GM21360 (cell line): Measurements from ENCODE around the gene CDK9.
"Not testable (repeated sequence)": the region's sequence is repeated elsewhere in the genome, so short reads cannot be mapped to it uniquely, and the experiment has no call there.

ENCODE experiments used
- ATAC-seq: cut with Tn5 transposase; IDR thresholded peaks from one replicate; pipeline ENCODE4 v1.9.1; 2021; ENCODE audit warnings: mild to moderate bottlenecking, moderate library complexity; ENCODE audit not compliant: unreplicated experiment

The CDK9 gene

DNA sequence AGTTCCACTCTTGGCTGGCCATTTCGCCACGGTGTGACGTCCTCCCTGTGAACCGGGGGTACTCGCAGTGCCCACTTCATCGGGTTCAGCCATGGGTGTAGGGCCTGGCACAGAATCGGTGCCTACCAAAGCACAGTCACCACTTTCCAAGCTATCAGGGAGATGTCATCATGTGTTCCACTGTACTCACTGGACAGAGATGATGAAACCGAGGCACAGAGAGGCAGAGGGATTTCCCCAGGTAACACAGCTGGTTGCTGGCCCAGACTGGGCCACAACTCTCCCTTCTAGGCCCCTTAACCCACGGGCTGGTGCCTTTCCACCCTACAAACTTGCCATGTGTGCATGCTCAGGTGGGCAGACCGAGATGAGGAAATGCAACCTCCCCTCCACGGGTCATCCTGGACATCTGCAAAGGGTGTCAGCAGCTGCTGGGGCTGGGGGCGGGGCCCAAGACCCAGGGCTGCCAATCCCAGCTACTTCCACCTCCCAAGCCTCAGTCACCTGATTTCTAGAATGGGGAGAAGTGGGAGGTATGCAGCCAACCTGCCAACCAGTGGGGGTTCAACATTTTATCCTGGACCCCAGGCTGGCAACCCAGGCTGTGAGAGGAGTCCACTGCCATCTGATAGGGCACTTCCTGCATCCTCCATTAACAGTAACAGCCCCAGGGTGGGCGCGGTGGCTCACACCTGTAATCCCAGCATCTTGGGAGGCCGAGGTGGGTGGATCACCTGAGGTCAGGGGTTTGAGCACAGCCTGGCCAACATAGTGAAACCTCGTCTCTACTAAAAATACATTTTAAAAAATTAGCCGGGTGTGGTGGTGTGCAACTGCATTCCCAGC, 6.5 kb upstream of the CDK9 start:
- peak; percentile 34 for ATAC-seq

DNA sequence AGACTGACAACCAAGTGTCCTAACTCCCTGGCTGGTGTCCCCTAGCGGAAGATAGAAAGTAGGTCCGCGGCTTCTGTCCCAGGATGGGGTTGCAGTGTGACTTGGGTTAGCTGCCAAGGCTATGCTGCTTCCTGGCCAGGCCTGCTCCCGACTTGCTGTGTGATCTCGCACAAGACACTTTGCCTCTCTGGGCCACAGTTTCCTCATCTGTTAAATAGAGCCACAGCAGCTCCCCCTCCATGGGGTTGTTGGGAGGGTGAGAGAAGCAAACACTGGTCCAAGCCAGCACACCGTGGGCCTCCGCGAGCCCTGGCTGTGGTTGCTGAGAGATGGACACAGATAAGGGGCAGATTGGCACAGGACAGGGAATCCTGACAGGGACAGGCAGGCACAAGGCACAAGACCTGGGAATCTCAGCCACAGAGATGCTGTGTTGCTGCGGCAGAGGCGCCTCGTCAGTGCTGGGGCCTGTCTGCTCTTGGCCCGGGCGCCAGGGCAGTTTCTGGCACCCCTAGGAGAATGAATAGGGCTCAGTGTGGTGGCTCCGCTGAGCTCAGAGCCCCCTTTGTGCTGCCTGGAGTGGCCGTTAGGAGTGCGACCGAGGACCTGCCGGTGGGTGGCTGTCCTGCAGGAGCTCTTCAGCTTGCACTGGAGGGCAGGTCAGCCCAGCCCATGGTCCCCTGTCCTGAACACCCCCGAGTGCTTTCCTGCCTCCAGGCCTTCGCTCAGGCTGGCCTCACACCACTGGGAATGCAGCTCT, 5.5 kb upstream of the CDK9 start:
- no peak for ATAC-seq

DNA sequence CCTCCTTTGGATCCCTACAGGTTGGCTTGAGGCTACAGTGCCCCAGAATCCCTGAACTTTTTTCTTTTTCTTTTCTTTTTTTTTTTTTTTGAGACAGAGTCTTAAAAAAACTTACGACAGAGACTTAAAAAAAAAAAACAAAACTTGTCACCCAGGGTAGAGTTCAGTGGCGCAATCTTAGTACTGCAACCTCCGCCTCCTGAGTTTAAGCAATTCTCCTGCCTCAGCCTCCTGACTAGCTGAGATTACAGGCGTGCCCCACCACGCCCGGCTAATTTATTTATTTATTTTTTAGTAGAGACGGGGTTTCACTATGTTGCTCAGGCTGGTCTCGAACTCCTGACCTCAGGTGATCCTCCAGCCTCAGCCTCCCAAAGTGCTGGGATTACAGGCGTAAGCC, 4.9 kb upstream of the CDK9 start:
- not testable (repeated sequence) for ATAC-seq

DNA sequence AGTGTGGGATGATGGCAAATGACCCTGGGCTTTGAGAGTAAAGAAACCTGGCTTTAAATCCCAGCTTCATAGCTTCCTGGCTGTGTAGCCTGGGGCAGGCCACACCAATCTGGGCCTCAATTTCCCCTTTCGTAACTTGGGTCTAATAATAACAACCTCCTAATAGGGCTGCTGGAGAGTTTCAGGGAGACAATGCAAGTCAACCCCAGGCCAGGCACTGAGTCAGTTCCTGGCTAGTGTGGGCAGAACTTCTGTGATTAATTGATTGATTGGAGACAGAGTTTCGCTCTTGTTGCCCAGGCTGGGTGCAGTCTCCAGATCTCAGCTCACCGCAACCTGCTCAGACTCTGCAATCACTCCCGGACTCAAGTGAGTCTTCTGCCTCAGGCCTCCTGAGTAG, 4.0 kb upstream of the CDK9 start:
- ATAC-seq: no peak

DNA sequence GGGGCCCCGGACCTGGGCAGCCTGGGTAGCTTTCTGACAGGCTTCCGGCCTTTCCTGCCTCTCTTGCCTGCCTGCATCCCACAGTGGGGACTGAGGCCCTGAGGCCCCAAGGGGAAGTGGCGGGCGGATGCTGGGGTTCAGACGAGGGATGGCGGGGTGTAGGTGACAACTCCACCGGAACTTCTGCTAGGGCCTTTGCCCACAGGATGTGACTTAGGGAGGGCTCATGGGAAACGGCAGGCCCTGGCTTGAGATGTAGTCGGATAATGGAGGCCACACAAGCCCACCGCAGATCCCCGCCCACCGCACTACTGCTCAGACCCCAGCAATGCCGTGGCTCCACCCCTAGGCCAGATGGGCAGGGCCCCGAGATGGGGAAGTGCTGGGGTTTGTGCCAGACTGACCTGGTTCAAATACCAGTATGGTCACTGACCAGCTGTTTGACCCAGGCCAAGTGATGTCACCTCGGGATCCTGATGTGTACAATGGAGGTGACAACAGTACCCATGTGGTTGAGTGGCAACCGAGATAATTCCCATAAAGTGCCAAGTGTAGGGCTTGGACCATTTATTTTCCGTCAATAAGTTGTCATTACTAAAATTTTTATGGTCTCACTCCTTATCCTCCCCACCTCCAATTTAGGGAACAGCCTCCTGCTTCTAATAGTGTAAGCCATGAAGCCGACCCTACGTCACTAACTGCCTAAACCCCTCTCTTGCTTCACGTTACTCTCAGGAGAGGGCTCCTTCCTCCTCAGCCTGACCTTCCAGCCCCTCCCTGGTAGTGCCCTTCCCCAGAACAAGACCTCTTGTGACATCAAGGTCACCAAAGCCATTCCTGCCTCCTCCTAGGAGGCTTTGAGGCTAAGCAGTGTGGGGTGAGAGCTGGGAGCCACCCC, 2.5 kb upstream of the CDK9 start:
- ATAC-seq: no peak

DNA sequence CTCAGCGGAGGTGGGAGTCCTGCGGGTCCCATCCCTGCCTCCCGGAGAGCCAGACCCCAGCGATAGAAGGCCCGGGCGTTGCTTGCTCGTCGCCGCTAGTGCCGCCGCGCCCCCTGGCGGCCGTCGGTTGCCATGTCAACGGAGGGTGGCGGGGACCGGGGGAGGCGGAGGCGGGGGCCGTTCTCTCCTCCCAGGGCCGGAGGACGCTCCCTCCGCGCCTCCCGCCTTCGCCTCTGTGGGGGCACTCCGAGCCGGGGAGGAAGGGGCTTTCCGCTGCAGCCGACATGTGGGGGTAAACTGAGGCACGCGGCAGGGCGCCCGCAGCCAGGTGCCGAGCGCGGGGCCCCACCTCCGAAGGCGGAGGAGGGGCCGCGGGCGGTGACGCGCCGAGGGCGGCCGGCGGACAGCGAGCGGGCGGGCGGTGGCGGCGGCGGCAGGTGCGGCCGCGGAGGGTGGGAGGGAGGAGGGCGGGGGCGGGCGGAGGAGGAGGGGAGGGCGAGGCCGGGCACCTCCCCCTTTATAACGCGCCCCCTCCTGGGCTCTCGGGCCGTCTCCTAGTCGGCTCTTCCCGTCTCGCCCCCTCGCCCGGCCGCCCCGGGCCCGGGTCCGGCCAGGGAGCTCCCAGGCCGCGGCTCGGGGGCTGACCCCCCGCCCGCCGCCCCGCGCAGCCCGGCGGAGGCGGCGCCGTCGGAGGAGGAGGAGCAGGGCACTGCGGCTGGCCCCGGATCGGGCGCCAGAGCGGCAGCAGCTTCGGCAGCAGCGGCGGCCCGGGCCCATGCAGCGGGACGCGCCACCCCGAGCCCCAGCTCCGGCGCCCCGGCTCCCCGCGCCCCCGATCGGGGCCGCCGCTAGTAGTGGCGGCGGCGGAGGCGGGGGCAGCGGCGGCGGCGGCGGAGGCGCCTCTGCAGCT, 556 bp upstream of the CDK9 start:
- ATAC-seq: peak; percentile 43

DNA sequence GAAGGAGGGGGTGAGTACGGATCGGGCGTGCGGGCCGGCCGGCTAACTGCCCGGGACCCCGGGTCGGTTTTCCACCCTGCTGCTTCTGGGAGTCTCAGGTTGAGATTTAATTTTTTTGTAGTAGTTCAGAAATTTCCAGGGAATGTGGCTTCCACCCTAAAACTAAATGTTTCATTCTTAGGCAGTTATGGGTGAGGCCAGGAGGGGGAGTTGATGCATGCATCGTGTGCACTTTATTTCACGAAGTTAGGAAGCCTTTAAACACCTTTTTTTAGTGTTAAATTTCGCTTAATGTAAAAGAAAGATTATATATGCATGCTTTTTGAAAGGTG, 905 bp downstream of the CDK9 start:
- no peak for ATAC-seq

DNA sequence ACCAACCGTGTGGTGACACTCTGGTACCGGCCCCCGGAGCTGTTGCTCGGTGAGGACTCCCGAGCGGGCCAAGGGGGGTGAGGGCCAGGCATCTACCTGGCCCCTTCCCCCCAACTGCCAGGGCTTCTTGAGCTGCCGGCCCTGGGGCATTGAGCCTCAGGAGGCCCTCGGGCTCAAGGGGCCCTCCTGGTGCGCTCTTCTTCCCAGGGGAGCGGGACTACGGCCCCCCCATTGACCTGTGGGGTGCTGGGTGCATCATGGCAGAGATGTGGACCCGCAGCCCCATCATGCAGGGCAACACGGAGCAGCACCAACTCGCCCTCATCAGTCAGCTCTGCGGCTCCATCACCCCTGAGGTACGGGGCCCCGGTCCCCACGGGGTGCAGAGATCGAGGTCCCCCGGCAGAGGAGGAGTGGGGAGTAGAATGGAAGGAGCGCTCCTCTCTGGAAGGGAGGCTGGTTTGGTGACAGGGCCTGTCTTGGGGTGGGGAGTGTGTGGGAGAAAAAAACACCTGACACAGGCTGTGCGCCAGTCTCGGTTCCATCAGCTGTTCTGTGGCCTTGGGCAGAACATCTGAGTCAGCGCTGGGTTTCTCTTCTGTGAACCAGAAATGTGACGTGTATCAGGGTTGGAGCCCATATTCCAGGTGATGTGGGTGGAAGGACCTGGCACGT, 2.6 kb downstream of the CDK9 start:
- no peak for ATAC-seq

DNA sequence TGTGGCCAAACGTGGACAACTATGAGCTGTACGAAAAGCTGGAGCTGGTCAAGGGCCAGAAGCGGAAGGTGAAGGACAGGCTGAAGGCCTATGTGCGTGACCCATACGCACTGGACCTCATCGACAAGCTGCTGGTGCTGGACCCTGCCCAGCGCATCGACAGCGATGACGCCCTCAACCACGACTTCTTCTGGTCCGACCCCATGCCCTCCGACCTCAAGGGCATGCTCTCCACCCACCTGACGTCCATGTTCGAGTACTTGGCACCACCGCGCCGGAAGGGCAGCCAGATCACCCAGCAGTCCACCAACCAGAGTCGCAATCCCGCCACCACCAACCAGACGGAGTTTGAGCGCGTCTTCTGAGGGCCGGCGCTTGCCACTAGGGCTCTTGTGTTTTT, 3.3 kb downstream of the CDK9 start:
- ATAC-seq: no peak

DNA sequence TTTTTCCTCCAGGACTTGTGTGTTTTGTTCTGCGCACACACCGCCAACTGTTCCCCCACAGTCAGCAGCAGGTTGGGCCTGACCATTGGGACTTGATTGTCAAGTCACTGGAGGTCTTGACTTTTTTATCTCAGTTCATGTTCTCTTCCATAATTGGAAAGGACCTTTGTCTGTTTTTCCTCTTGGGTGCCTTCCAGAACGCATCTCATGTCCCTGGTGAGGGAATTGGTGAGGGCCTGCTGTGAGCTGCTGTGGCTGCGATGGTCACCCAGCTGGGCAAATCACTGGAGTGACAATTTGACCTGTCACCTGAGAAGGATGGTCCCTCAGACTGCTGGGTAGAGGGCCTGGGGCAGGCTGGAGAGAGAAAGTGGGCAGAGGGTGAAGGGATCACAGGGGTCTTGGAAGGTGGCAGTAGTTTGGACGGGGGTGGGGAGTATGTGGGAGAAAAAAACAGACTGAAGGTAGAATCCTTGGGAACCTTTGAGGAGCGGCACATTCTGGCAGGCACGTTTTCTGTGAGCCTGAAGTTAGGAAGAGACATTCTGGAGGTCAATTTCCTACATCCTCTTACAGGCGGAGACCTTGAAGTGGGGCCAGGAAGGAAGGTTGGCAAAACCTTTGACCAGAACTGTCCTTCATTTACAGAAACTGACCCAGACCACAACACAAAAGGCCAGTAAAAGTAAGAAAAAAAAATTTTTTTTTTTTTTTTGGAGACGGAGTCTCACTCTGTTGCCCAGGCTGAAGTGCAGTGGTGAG, 4.4 kb downstream of the CDK9 start:
- ATAC-seq: no peak

DNA sequence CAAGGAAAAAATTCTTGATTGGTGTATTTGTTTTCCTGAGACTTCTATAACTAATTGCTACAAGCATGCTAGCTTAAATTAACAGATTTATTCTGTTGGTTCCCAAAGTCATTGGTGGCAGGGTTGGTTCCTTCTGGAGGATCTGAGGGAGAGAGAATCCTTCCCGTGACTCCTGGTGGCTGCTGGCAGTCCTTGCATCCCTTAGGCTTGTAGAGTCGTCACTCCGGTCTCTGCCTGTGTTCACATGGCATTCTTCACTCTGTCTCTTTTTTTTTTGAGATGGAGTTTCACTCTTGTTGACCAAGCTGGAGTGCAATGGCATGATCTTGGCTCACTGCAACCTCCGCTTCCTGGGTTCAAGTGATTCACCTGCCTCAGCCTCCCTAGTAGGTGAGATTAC, 5.3 kb downstream of the CDK9 start:
- ATAC-seq: no peak

DNA sequence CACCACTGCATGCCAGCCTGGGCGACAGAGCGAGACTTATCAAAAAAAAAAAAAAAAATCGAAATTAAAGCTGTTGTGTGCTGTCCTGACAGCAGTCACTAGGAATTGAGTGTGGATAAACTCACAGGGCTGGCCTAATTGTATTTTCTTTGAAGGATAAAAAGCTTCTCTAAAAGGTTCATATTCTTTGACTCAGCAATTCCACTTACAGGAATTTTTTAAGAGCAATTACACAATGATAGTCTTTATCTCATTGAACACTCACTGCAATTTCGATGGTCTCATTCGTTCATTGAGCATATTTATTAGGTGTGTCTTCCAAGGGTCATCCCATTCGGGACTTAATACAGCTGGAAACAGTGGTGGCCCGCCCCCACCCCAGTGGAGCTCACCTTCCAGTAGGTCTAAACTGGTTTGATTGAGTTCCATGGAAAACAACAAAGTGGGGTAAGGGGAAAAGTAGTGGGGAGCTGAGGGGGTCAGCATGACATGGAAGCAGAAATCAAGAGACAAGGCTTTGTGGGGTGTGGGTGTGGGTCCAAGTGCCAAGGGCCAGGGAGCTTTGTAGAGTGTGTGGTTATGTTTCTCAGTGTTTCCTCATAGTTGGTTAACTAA, 6.7 kb downstream of the CDK9 start:
- ATAC-seq: no peak

DNA sequence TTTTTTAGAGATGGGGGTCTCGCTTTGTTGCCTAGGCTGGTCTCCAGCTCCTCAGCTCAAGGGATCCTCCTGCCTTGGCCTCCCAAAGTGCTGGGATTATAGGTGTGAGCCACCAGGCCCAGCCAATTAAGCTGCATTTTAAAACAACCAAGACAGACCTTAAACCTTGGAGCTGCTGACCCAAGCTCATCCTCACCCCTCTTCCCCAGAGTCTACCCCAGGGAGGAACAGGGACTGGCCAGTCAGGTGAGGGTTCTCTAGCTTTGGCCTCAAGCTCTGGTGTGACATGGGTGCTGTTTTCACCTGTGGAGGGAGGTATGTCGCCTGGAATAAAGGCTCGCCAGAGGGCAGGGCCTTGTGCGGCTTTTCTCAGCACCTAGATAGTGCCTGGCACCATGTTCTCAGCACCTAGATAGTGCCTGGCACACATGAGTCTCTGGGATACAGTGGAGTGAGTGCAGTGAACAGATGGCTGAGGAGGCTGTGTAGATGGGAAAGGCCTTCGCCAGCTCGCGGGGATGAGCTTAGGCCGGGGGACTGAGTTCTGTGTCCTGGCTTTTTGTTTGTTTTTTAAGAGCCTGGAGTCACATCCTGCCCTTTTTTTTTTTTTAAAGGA, 7.4 kb downstream of the CDK9 start:
- ATAC-seq: no peak

DNA sequence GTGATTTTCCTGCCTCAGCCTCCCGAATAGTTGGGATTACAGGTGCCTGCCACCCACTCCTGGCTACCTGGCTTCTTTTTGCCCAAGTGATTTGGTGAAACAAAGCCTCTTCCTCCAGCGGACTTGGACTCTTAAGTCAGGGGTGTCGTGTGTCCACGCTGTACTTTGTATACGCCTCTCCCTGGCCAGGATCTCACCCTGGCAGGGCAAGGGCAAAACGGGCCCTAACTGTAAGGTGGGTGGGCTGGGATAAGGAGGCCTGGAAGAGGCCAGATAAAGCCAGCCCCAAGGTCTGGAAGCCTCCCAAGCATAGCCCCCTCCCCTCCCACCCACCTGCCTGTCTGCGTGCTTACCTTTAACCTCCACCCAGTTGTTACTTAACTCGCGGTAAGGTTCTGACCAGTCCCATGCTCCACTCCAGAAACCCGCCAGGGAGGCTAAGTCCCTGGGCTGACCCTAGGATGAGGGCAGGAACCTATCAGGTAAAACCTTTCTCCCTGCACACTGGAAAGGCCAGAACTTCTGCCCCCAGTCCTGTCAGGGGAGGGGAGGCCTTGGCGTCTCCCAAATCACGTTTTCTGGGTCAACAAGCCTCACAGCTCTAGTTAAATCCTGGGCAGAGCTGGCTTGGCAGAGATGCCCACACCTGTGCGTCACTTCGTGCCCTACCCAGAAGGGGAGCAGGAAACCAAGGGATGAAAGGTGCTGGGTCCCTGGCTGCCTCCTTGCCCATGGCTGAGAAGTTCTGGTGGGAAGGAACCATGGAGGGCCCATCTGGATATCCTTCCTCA, 8.4 kb downstream of the CDK9 start:
- ATAC-seq: no peak

DNA sequence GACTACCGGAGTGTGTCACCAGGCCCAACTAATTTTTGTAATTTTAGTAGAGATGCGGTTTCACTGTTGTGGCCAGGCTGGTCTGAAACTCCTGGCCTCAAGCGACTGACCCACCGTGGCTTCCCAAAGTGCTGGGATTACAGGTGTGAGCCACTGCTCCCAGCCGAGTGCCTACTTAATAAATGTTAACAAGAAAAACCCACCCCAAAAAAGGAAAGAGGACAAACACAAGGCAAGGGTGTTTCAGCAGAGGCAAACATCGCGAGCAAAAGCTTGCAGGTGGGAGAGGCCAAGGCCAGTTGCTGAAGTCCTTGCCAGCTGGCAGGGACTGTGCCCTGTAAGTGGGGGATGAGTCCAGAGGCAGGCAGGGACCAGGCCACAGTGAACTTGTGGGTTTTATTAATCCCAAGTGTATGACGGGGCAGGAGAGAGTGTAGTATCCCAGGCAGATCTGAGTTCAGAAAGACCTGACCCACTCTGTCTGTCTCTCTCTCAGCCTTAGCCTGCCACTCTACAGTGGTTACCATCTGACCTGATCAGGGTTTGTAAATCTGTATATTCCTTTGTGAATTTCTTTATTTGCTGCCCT, 10.5 kb downstream of the CDK9 start:
- ATAC-seq: no peak

DNA sequence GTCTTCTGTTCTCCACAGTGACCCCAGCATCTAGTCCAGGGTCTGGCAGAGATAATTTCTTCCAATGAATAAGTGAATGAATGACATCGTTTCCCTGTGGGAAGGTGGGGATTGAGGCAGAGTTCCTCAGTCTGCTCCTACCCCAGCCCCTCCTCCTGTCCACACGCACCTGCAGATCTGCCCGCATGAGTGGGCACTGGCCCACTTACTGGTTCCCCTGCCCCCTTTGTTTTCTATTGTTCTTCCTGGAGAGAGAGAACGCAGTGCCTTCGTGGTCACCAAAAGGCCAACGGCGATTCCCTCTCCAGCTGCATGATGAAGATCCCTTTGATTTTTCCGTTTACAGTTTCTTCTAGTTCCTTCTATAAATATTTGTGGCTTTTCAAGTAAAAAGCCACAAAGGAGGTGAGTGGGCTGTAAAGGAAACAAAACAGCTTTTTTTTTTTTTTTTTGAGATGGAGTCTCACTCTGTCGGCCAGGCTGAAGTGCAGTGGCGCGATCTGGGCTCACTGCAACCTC, 11.1 kb downstream of the CDK9 start:
- no peak for ATAC-seq
